KG1 (cell line): ENCODE data around the gene COG4.
"Not testable (repeated sequence)": the region's sequence is repeated elsewhere in the genome, so short reads cannot be mapped to it uniquely, and the experiment has no call there.

Source experiments
- DNase-seq: peaks from one replicate; lab custom pipeline; 2025; lab: John Stamatoyannopoulos, UW

The COG4 gene

GRCh38 chr16:70523076-70523742 is at the start of gene COG4:
Gene COG4 (minus strand): TSS chr16:70523554. CDS start chr16:70523543, 11 bp downstream.
- DNase-seq = peak; percentile 94

GRCh38 chr16:70572926-70573270 is 49.5 kb upstream of the COG4 start:
- DNase-seq = no peak

GRCh38 chr16:70572050-70572925 is 48.9 kb upstream of the COG4 start:
- no peak for DNase-seq

GRCh38 chr16:70571623-70572022 is 48.3 kb upstream of the COG4 start:
- DNase-seq = no peak

GRCh38 chr16:70570967-70571570 is 47.7 kb upstream of the COG4 start:
- DNase-seq = no peak

- DNase-seq = no peak
Observed at GRCh38 chr16:70569752-70570151, 46.4 kb upstream of the COG4 start.

- DNase-seq = no peak
Observed at GRCh38 chr16:70568601-70569237, 45.4 kb upstream of the COG4 start.

GRCh38 chr16:70565053-70565452 is 41.7 kb upstream of the COG4 start:
- DNase-seq = no peak

- DNase-seq = no peak
Observed at GRCh38 chr16:70563636-70564035, 40.3 kb upstream of the COG4 start.

GRCh38 chr16:70561623-70562022 is 38.3 kb upstream of the COG4 start:
- DNase-seq = no peak

GRCh38 chr16:70556063-70556462 is 32.7 kb upstream of the COG4 start:
- no peak for DNase-seq

- no peak for DNase-seq
Observed at GRCh38 chr16:70553645-70554044, 30.3 kb upstream of the COG4 start.

- no peak for DNase-seq
Observed at GRCh38 chr16:70552675-70553074, 29.3 kb upstream of the COG4 start.

- no peak for DNase-seq
Observed at GRCh38 chr16:70551788-70552187, 28.4 kb upstream of the COG4 start.

- no peak for DNase-seq
Observed at GRCh38 chr16:70550082-70550481, 26.7 kb upstream of the COG4 start.

GRCh38 chr16:70548936-70549335 is 25.6 kb upstream of the COG4 start:
- DNase-seq = no peak

- no peak for DNase-seq
Observed at GRCh38 chr16:70544548-70544947, 21.2 kb upstream of the COG4 start.

GRCh38 chr16:70540994-70541393 is 17.6 kb upstream of the COG4 start:
- DNase-seq = no peak

GRCh38 chr16:70534971-70535370 is 11.6 kb upstream of the COG4 start:
- DNase-seq = no peak

- not testable (repeated sequence) for DNase-seq
Observed at GRCh38 chr16:70529954-70530353, 6.6 kb upstream of the COG4 start.

GRCh38 chr16:70529051-70529777 is 5.9 kb upstream of the COG4 start:
- DNase-seq = no peak
